Left lung (tissue), 10 donors: Measurements from ENCODE around the gene PCP4L1. TPM values are rescaled to one million over a fixed set of nuclear protein-coding genes. Genes with fewer than 3 reads are reported as not detected.

Experiments
- ATAC-seq: fragments of 200-7000 bp; cut with Tn5 transposase; one replicate; pipeline ENCODE4 v1.9.1; 2020; ENCODE audit warnings: moderate library complexity
- DNase-seq, 4 donors: peaks; one replicate each; pipeline ENCODE4 v3.0.0-alpha.2; 2013 to 2020
- H3K27ac ChIP-seq, 2 donors: fragments of 200-600 bp; sonication (generic) in 1 of 2; one replicate each; pipeline versions ENCODE4 v1.5.0 to v1.8.0; 2020 to 2021
- H3K27me3 ChIP-seq, 2 donors: fragments of 200-600 bp; sonication (generic) in 1 of 2; one replicate each; pipeline versions ENCODE4 v1.5.0 to v1.8.0; 2020 to 2021
- H3K36me3 ChIP-seq, 2 donors: fragments of 200-600 bp; sonication (generic) in 1 of 2; one replicate each; pipeline versions ENCODE4 v1.5.0 to v1.8.0; 2020 to 2021
- H3K4me1 ChIP-seq, 2 donors: fragments of 200-600 bp; one replicate each; pipeline ENCODE4 v1.8.0; 2021
- H3K4me3 ChIP-seq, 2 donors: fragments of 200-600 bp; sonication (generic) in 1 of 2; one replicate each; pipeline versions ENCODE4 v1.5.0 to v1.8.0; 2020 to 2021; ENCODE audit warnings: mild to moderate bottlenecking in 1 of 2
- H3K9me3 ChIP-seq, 2 donors: fragments of 200-600 bp; sonication (generic) in 1 of 2; one replicate each; pipeline versions ENCODE4 v1.5.0 to v1.8.0; 2020 to 2021
- CTCF ChIP-seq, 2 donors: fragments of 200-600 bp; sonication (generic) in 1 of 2; IDR thresholded peaks; one replicate each; pipeline versions ENCODE4 v1.5.0 to v1.8.0; 2021; ENCODE audit warnings: antibody characterized with exemption in 2 of 2
- intact Hi-C, 2 donors: fragments of 100-400 bp; cut with DNase I; formaldehyde crosslinking; loops; one replicate each; pipeline versions ENCODE4 v1.11.2 to v1.14.2; 2022
- microRNA-seq, 2 donors: library from miRNA; unstranded; fragments of <30 nt; microRNA quantifications; one replicate each; pipeline ENCODE4, GENCODE V29; 2019
- polyA plus RNA-seq, 6 donors: library from polyadenylated mRNA; unstranded; fragments of 120-200 nt; gene quantifications; one replicate each; pipeline ENCODE4 v1.2.1, GENCODE V29; 2013; ENCODE audit not compliant: insufficient read length in 6 of 6
- total RNA-seq, 2 donors: library from RNA; stranded (reverse); fragmentation: NEBNext Ultra II Directional; extraction: Animal tissue kit (Norgen Biotek cat#: 25700); gene quantifications; one replicate each; pipeline ENCODE4 v1.2.1, GENCODE V29; 2021
- donor health status: DM: no; HTN: yes; CAD: no.
- donor health status: DM: no; HTN: no; CAD: no.

Gene PCP4L1
- total and polyA plus RNA-seq, 8 donors, result 0.53 to 6.6 (median 1.3) TPM

- H3K4me3 ChIP-seq, result no peak overlapping the region
- no peak for ATAC-seq
- intact Hi-C loops, result no loop called here
- H3K27me3 ChIP-seq, result no peaks in the 10 kb centered on the region
- TF ChIP-seq CTCF (IDR thresholded peaks at IDR 0.05), result no peak
- H3K36me3 ChIP-seq, result peaks cover 4 to 87% of the 10 kb centered on the region in 2 donors
- no peak overlapping the region for H3K27ac ChIP-seq
- no peak for DNase-seq
- H3K9me3 ChIP-seq, result no peaks in the 10 kb centered on the region
- H3K4me1 ChIP-seq, result no peaks in the 10 kb centered on the region
Observed at GRCh38 chr1:161333166-161333565, 74.6 kb downstream of the PCP4L1 start.

Small RNA genes within 50 kb of the gene (microRNA-seq; reads per million reads assigned to microRNA genes)
- 1.5 to 1.8 reads per million in 2 donors for gene MIR5187

Other genes with a start within 250 kb of the PCP4L1 start
- gene F11R, start 237.6 kb upstream of the PCP4L1 start, total RNA-seq, result 100 to 1,000 TPM; 142 to 164 TPM
- 100 to 1,000 TPM in 2 of 6 donors, 10 to 100 TPM in 4; 76.9 to 107 (median 94.6) TPM for gene F11R, start 237.6 kb upstream of the PCP4L1 start, polyA plus RNA-seq
- 10 to 100 TPM; 35.1 to 73.5 TPM for gene TSTD1, start 219.8 kb upstream of the PCP4L1 start, total RNA-seq
- gene TSTD1, start 219.8 kb upstream of the PCP4L1 start, polyA plus RNA-seq, result 10 to 100 TPM; 38.9 to 49.9 (median 45.7) TPM
- 10 to 100 TPM; 56.1 to 72.4 TPM for gene USF1, start 212.8 kb upstream of the PCP4L1 start, total RNA-seq
- gene USF1, start 212.8 kb upstream of the PCP4L1 start, polyA plus RNA-seq, result 10 to 100 TPM; 61.1 to 75.4 (median 66.5) TPM
- 10 to 100 TPM; 18.8 to 57.7 TPM for gene ARHGAP30, start 188.9 kb upstream of the PCP4L1 start, total RNA-seq
- 1 to 10 TPM; 3.0 to 4.5 (median 4.0) TPM for gene ARHGAP30, start 188.9 kb upstream of the PCP4L1 start, polyA plus RNA-seq
- 1 to 10 TPM; 5.6 to 9.6 TPM for gene NECTIN4, start 169.2 kb upstream of the PCP4L1 start, total RNA-seq
- gene NECTIN4, start 169.2 kb upstream of the PCP4L1 start, polyA plus RNA-seq, result 10 to 100 TPM in 3 of 6 donors, 1 to 10 TPM in 3; 7.9 to 11.2 (median 9.5) TPM
- 10 to 100 TPM in 1 of 2 donors, 1 to 10 TPM in 1; 4.5 to 10.3 TPM for gene KLHDC9, start 160.4 kb upstream of the PCP4L1 start, total RNA-seq
- 1 to 10 TPM; 4.3 to 7.7 (median 5.1) TPM for gene KLHDC9, start 160.4 kb upstream of the PCP4L1 start, polyA plus RNA-seq
- gene PFDN2, start 140.7 kb upstream of the PCP4L1 start, total RNA-seq, result 10 to 100 TPM; 42.5 to 47.9 TPM
- 10 to 100 TPM; 45.8 to 57.0 (median 52.8) TPM for gene PFDN2, start 140.7 kb upstream of the PCP4L1 start, polyA plus RNA-seq
- 10 to 100 TPM; 38.7 to 40.2 TPM for gene NIT1, start 140.6 kb upstream of the PCP4L1 start, total RNA-seq
- 10 to 100 TPM; 40.7 to 44.6 (median 41.6) TPM for gene NIT1, start 140.6 kb upstream of the PCP4L1 start, polyA plus RNA-seq
- gene DEDD, start 126.1 kb upstream of the PCP4L1 start, total RNA-seq, result 10 to 100 TPM; 25.8 to 34.6 TPM
- 10 to 100 TPM; 49.0 to 55.8 (median 51.6) TPM for gene DEDD, start 126.1 kb upstream of the PCP4L1 start, polyA plus RNA-seq
- 10 to 100 TPM; 93.8 to 99.8 TPM for gene UFC1, start 104.8 kb upstream of the PCP4L1 start, total RNA-seq
- 100 to 1,000 TPM; 134 to 163 (median 152) TPM for gene UFC1, start 104.8 kb upstream of the PCP4L1 start, polyA plus RNA-seq
- gene USP21, start 99.2 kb upstream of the PCP4L1 start, total RNA-seq, result 10 to 100 TPM; 24.1 to 25.8 TPM
- 10 to 100 TPM; 42.1 to 53.3 (median 49.1) TPM for gene USP21, start 99.2 kb upstream of the PCP4L1 start, polyA plus RNA-seq
- gene PPOX, start 92.3 kb upstream of the PCP4L1 start, total RNA-seq, result 10 to 100 TPM; 15.2 to 18.7 TPM
- 10 to 100 TPM; 41.9 to 53.0 (median 49.3) TPM for gene PPOX, start 92.3 kb upstream of the PCP4L1 start, polyA plus RNA-seq
- gene B4GALT3, start 81.2 kb upstream of the PCP4L1 start, total RNA-seq, result 10 to 100 TPM; 35.3 to 35.8 TPM
- 10 to 100 TPM; 36.1 to 42.3 (median 37.6) TPM for gene B4GALT3, start 81.2 kb upstream of the PCP4L1 start, polyA plus RNA-seq
- 10 to 100 TPM; 13.4 to 15.4 TPM for gene ADAMTS4, start 59.7 kb upstream of the PCP4L1 start, total RNA-seq
- gene ADAMTS4, start 59.7 kb upstream of the PCP4L1 start, polyA plus RNA-seq, result 1 to 10 TPM; 1.4 to 3.5 (median 2.4) TPM
- 10 to 100 TPM; 67.7 to 78.6 TPM for gene NDUFS2, start 56.4 kb upstream of the PCP4L1 start, total RNA-seq
- gene NDUFS2, start 56.4 kb upstream of the PCP4L1 start, polyA plus RNA-seq, result 100 to 1,000 TPM; 142 to 188 (median 161) TPM
- 100 to 1,000 TPM; 102 to 329 TPM for gene FCER1G, start 43.5 kb upstream of the PCP4L1 start, total RNA-seq
- 10 to 100 TPM; 14.6 to 22.0 (median 15.8) TPM for gene FCER1G, start 43.5 kb upstream of the PCP4L1 start, polyA plus RNA-seq
- gene APOA2, start 35.1 kb upstream of the PCP4L1 start, total RNA-seq, result not detected
- 1 to 10 TPM in 2 of 6 donors, under 1 TPM in 1, not detected in 3; 0.67 to 9.4 (median 6.8) TPM for gene APOA2, start 35.1 kb upstream of the PCP4L1 start, polyA plus RNA-seq
- 10 to 100 TPM; 12.7 to 15.6 TPM for gene TOMM40L, start 32.7 kb upstream of the PCP4L1 start, total RNA-seq
- 10 to 100 TPM in 4 of 6 donors, 1 to 10 TPM in 2; 9.2 to 12.7 (median 10.9) TPM for gene TOMM40L, start 32.7 kb upstream of the PCP4L1 start, polyA plus RNA-seq
- not detected for gene NR1I3, start 20.5 kb upstream of the PCP4L1 start, total RNA-seq
- gene NR1I3, start 20.5 kb upstream of the PCP4L1 start, polyA plus RNA-seq, result 1 to 10 TPM in 4 of 6 donors, under 1 TPM in 2; 0.48 to 1.5 (median 1.2) TPM
- gene MPZ, start 51.2 kb downstream of the PCP4L1 start, total RNA-seq, result 1 to 10 TPM; 2.0 to 4.8 TPM
- 1 to 10 TPM; 2.1 to 5.5 (median 2.7) TPM for gene MPZ, start 51.2 kb downstream of the PCP4L1 start, polyA plus RNA-seq
- gene SDHC, start 55.6 kb downstream of the PCP4L1 start, total RNA-seq, result 100 to 1,000 TPM; 187 to 204 TPM
- gene SDHC, start 55.6 kb downstream of the PCP4L1 start, polyA plus RNA-seq, result 100 to 1,000 TPM; 164 to 201 (median 180) TPM
- gene CFAP126, start 109.1 kb downstream of the PCP4L1 start, total RNA-seq, result 1 to 10 TPM in 1 of 2 donors, not detected in 1; 5.8 TPM
- gene CFAP126, start 109.1 kb downstream of the PCP4L1 start, polyA plus RNA-seq, result 10 to 100 TPM in 4 of 6 donors, 1 to 10 TPM in 2; 3.2 to 18.7 (median 11.4) TPM
- gene FCGR2A, start 246.7 kb downstream of the PCP4L1 start, total RNA-seq, result 100 to 1,000 TPM in 1 of 2 donors, 10 to 100 TPM in 1; 80.0 to 135 TPM
- gene FCGR2A, start 246.7 kb downstream of the PCP4L1 start, polyA plus RNA-seq, result 10 to 100 TPM; 12.4 to 18.2 (median 16.0) TPM